Dedifferentiated amniotic fluid mesenchymal stem cell (primary cell): ENCODE results near the gene SEMA3B.
A peak's percentile ranks its signal among the peaks of the same experiment; 100 is the strongest.
"Not testable (repeated sequence)": the region's sequence is repeated elsewhere in the genome, so short reads cannot be mapped to it uniquely, and the experiment has no call there.

Source experiments
- DNase-seq: peaks from one replicate; pipeline ENCODE4 v3.0.0-alpha.2; 2016; ENCODE audit errors: extremely low spot score

SEMA3B gene

GRCh38 chr3:50272911-50273688 lies 4.2 kb downstream of the SEMA3B start:
- DNase-seq, result peak; percentile 38

- DNase-seq, result no peak
Observed at GRCh38 chr3:50273689-50274065, 4.7 kb downstream of the SEMA3B start.

GRCh38 chr3:50274371-50275104 lies 5.6 kb downstream of the SEMA3B start:
- no peak for DNase-seq

- no peak for DNase-seq
Observed at GRCh38 chr3:50275141-50275995, 6.4 kb downstream of the SEMA3B start.

GRCh38 chr3:50275996-50276761 lies 7.2 kb downstream of the SEMA3B start:
- DNase-seq, result no peak

GRCh38 chr3:50276762-50277101 lies 7.8 kb downstream of the SEMA3B start:
- no peak for DNase-seq

- DNase-seq, result no peak
Observed at GRCh38 chr3:50278123-50278879, 9.4 kb downstream of the SEMA3B start.

GRCh38 chr3:50278880-50279224 lies 9.9 kb downstream of the SEMA3B start, which contains the start of gene LSMEM2:
LSMEM2 (plus strand) TSS chr3:50279087; CDS start chr3:50279114, 27 bp downstream.
- DNase-seq, result no peak

- no peak for DNase-seq
Observed at GRCh38 chr3:50279255-50280016, 10.5 kb downstream of the SEMA3B start.

- DNase-seq, result not testable (repeated sequence)
Observed at GRCh38 chr3:50284121-50284520, 15.2 kb downstream of the SEMA3B start.

- no peak for DNase-seq
Observed at GRCh38 chr3:50286322-50287227, 17.6 kb downstream of the SEMA3B start.

GRCh38 chr3:50287262-50287661 lies 18.3 kb downstream of the SEMA3B start:
- no peak for DNase-seq

- DNase-seq, result peak; percentile 9
Observed at GRCh38 chr3:50288387-50289007, 19.6 kb downstream of the SEMA3B start.

- DNase-seq, result no peak
Observed at GRCh38 chr3:50289130-50289529, 20.2 kb downstream of the SEMA3B start.

- no peak for DNase-seq
Observed at GRCh38 chr3:50290161-50290641, 21.3 kb downstream of the SEMA3B start.

- DNase-seq, result peak; percentile 94
Observed at GRCh38 chr3:50292159-50293078, 23.5 kb downstream of the SEMA3B start, which contains the start of gene IFRD2. IFRD2 (minus strand) TSS chr3:50292429; CDS start chr3:50292274, 155 bp downstream.
